ENCODE results near the gene OR7G3.

OR7G3 gene

GRCh38 chr19:9126900-9127405 is at the start of gene OR7G3:
Gene OR7G3, minus strand, starts transcription at chr19:9126950. Its CDS starts 0 bp downstream, at chr19:9126950.
- in situ Hi-C loops (cut with HindIII; ENCODE audit: low sequenced_read_pairs), result no loop called here

DNA sequence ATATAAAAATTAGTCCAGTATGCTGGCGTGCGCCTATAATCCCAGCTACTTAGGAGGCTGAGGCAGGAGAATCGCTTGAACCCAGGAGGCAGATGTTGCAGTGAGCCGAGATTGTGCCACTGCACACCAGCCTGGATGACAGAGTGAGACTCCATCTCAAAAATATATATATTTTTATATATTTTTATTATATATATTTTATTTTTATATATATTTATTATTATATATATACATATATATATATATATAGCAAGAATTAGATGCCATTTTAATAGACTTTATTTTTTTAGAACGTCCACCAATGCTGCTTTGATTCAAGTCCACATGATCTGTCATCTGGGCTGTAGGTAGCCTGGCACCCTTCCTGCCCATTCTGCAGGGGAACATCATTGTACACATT is 48.6 kb upstream of the OR7G3 start:
- in situ Hi-C loops (cut with HindIII; ENCODE audit: low sequenced_read_pairs), result no loop called here

GRCh38 chr19:9171393-9171991 is 44.7 kb upstream of the OR7G3 start:
- in situ Hi-C loops (cut with HindIII; ENCODE audit: low sequenced_read_pairs), result no loop called here

DNA sequence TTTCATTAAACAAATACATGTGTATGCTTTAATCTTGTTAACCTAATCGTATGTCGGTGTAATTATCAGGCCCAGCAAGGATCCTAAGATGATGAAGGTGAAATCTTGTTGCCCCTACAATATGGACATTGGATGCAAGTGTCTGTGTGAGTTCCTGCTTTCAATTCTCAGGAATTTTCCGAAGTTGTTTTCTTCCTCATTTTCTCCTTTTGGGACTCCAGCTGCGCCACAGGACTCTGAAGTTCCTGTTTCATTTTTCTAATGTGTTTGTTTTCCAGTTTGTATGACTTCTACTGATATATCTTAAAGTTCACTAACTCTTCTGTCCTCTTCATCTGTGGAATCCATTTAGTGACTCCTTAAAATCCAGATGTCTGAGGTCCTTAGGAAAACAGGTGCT is 40.1 kb upstream of the OR7G3 start:
- in situ Hi-C loops (cut with HindIII; ENCODE audit: low sequenced_read_pairs), result no loop called here

DNA sequence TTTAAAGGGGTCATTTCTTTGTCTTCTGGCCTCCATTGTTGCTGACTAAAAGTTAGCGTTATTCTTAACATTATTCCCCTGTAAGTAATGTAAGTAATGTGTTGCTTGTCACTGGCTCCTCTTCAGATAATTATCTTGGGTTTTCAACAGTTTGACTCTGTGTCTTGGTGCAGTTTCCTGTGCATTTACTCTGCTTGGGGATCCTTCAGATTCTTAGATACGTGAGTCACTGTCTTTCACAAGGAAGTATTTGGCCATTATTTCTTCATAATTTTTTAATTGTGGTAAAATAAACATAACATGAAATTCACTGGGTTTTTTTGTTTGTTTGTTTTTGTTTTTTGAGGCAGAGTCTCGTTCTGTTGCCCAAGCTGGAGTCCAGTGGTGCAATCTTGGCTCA is 38.5 kb upstream of the OR7G3 start:
- in situ Hi-C loops (cut with HindIII; ENCODE audit: low sequenced_read_pairs), result no loop called here

- in situ Hi-C loops (cut with HindIII; ENCODE audit: low sequenced_read_pairs), result no loop called here
Observed at GRCh38 chr19:9161427-9161826, 34.7 kb upstream of the OR7G3 start.

DNA sequence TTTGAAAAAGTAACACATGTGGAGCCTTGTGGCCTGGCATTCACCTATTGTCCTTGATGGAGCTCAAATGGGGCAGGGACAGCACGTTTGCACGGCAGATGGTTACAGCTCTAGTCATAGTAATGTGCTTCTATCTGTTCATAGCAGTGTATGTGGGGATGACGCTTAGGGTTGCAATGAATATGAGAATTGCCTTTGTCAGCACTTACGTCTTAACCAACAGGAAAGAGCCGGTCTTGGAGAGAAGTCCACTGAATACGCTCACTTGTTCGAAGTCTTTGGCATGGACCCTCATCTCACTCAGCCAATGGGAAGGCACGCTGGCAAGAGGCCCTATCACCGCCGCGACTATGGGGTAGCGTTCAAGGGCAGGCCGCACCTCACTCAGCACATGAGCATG is 33.1 kb upstream of the OR7G3 start:
- in situ Hi-C loops (cut with HindIII; ENCODE audit: low sequenced_read_pairs), result no loop called here

DNA sequence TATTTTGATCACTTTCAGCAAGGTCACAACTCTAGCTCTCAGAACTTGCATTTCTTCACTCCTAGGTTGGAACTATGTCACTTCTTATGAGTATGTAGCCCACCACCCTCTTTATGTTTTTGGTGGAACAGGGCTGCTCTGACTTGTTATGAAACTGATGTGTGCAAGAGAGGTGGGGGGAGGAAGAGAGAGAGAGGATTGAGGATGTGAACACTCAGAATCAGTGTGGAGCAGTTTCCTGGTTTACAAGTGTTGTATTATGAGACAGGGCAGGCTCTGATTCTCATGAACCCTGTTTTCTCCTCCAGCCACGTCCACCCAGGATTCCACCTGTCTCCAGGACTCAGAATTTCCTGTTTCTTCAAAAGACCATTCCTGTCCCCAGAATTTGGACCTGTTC is 29.6 kb upstream of the OR7G3 start:
- in situ Hi-C loops (cut with HindIII; ENCODE audit: low sequenced_read_pairs), result no loop called here

DNA sequence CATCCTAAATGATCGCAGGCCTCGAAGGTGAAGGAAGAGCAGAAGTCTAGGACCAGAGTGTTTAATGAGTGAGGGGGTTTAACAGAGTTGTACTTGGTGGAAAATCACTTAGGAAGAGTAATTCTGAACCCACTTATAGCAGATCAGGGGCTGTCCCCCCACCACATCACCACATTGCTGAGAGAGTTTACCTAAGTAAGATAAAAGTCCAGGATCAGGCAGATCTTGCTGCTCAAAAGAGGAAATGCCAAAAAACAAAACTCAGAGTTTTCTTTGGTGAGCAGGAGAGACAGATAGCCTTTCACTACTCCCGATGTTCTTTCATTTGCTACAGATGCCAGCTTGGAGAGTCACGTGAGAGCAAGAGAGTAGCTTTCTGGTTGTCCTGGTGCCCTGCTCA is 28.8 kb upstream of the OR7G3 start:
- in situ Hi-C loops (cut with HindIII; ENCODE audit: low sequenced_read_pairs), result no loop called here

DNA sequence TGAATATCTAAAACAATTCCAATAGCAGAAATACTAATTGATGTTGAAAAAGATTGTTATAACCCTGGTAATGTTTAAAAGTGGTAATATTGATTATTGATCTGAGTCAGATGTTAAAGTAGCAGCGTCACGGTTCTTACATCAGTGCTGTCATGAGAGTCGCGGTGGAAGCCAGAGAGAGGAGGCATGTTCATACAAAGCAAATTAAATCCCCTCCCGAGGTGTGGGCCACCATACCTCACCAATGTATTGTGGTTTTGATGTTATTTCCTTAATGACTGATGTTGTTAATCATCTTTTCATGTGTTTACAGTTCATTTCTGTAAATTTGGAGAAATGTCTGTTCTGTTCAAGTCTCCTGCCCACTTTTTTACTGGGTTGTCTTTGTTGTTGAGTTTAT is 24.6 kb upstream of the OR7G3 start:
- in situ Hi-C loops (cut with HindIII; ENCODE audit: low sequenced_read_pairs), result no loop called here

- in situ Hi-C loops (cut with HindIII; ENCODE audit: low sequenced_read_pairs), result no loop called here
Observed at GRCh38 chr19:9150650-9151049, 23.9 kb upstream of the OR7G3 start.

DNA sequence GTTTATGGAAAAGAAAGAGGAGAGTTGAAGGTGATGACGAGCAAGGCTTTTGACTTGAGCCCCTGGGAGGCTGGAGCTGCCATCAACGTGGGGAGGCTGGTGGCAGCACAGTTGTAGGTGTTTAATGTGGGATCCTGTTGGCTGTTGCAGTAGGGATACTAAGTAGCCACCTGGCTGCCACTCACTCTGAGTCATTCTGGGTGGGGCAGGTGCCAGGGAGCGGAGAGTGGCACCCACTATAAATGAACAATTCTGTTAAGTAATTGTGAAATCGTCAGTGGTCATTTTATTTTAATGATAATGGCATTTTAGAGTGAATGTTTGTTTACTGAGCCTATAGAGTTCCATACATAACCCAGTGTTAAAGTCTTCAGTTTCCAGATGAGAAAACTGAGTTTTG is 23.2 kb upstream of the OR7G3 start:
- in situ Hi-C loops (cut with HindIII; ENCODE audit: low sequenced_read_pairs), result no loop called here

DNA sequence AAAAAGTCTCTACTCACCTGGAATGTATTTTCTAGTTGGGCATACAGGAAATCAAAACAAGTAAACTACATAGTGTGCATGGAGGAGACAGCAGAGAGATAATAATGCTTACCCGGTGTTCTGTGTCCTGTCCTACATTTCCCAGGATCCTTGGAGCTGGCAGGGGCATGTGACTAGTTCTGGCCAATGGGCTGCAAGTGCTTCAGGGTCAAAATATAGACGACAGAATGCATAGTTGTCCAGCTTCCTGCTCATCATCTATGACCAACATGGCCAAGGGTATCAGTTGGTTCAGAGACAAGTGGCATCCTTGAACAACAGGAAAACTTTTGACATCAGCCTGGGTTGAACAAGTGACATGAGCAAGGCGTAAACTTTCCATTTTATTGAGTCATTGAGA is 21.9 kb upstream of the OR7G3 start:
- in situ Hi-C loops (cut with HindIII; ENCODE audit: low sequenced_read_pairs), result no loop called here

DNA sequence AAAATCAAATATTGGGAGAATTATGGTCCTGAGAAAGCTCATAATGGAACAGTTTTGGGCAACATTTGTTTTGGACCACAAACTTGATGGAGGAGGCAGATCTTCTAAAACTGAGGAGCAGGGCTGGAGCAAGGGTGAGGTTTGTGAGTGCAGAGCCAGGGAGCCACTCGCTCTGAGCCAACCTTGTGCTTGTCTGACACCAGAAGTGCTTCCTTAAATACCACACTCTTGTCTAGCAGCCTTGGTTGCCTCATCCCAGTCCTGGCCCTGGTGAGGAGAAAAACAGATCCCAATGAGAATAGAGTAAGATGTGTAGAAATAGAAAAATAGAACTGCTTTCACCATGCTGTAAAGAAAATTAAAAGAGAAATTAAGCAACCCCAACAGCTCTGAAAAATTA is 20.1 kb upstream of the OR7G3 start:
- in situ Hi-C loops (cut with HindIII; ENCODE audit: low sequenced_read_pairs), result no loop called here

GRCh38 chr19:9144920-9145319 is 18.2 kb upstream of the OR7G3 start:
- in situ Hi-C loops (cut with HindIII; ENCODE audit: low sequenced_read_pairs), result no loop called here

GRCh38 chr19:9140159-9140874 is 13.6 kb upstream of the OR7G3 start, which contains the start of gene ZNF317:
Gene ZNF317, plus strand, starts transcription at chr19:9140397. Its CDS starts 15,620 bp downstream, at chr19:9156017.
- in situ Hi-C loops (cut with HindIII; ENCODE audit: low sequenced_read_pairs), result no loop called here

GRCh38 chr19:9139609-9140158 is 12.9 kb upstream of the OR7G3 start:
- in situ Hi-C loops (cut with HindIII; ENCODE audit: low sequenced_read_pairs), result no loop called here

DNA sequence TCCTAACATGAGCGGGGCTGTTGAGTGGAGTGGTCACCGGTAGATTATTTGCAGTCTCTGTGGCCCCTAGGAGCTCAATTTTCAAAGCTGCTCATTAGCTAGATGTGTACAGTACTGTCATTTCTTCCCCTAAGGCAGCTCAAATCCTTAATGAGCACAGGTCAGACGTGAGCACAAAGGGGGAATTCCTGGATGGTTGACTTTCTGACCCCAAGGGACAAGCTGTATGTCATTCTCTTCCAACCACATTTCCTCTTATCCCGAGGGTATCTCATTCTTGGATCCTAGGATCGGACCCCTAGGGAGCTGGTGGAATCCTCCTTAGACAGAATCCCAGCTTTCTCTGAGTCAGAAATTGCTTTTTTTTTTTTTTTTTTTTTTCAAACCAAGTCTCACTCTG is 5.7 kb upstream of the OR7G3 start:
- in situ Hi-C loops (cut with HindIII; ENCODE audit: low sequenced_read_pairs), result no loop called here

DNA sequence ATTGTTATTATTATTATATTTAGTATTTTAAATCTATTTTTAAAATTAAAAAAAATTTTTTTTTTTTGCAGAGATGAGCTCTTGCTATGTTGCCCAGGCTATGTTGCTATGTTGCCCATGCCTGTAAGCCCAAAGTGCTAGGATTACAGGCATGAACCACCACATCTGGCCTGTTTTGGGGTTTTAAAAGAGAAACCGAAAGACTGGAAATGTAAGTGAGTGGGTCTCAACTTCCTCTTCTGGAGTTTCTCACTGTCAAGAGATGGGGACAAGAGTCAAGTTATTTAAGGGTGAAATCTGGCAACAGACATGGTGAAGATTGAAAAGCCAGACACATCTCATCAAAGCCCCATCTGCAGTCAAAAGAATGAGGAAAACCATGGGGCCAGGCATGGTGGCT is 4.2 kb upstream of the OR7G3 start:
- in situ Hi-C loops (cut with HindIII; ENCODE audit: low sequenced_read_pairs), result no loop called here

- in situ Hi-C loops (cut with HindIII; ENCODE audit: low sequenced_read_pairs), result no loop called here
Observed at GRCh38 chr19:9128171-9128570, 1.4 kb upstream of the OR7G3 start.

GRCh38 chr19:9116547-9116946 is 10.2 kb downstream of the OR7G3 start:
- in situ Hi-C loops (cut with HindIII; ENCODE audit: low sequenced_read_pairs), result no loop called here

DNA sequence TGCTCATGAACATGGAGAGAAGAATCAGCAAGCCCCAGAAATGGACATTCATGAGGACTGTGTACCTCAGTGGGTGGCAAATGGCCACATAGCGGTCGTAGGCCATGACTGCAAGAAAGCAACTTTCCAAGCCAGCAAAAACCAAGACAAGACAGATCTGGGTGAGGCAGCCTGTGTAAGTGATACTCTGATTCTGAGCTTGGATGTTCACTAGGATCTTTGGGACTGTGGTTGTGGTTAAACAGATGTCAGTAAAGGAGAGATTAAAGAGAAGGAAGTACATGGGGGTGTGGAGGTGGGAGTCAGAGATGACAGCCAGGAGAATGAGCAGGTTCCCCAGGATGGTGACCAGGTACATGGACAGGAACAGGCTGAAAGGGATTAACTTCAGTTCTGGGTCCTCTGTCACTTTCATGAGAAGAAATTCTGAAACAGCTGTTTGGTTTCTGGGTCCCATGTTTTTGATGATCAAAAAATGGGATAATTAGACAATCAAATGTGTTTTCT is 11.4 kb downstream of the OR7G3 start, which contains the start of gene OR7G1:
Gene OR7G1 (minus strand): TSS at position 457 of the 507 bp plus-strand sequence. CDS start 0 bp downstream, at position 457.
- in situ Hi-C loops (cut with HindIII; ENCODE audit: low sequenced_read_pairs), result no loop called here

Measured in endothelial cell of hepatic sinusoid (primary cell).